ENCODE results near the gene KLHL21.

KLHL21 gene

GRCh38 chr1:6546326-6546725, 56.3 kb downstream of the KLHL21 start:
- DNase-seq (ENCODE audit: low read depth, low spot score), result no peak
- no peaks in the 10 kb centered on the region for H3K9me3 ChIP-seq (ENCODE audit: low read depth, low read length)
- TF ChIP-seq FOXP2 (optimal IDR thresholded peaks at IDR 0.05; ENCODE audit: control extremely low read depth, extremely low read length, insufficient read depth) (no peak), EZH2 (IDR thresholded peaks at IDR 0.05) (no peak), POLR2AphosphoS5 (IDR thresholded peaks at IDR 0.05; ENCODE audit: borderline replicate concordance, low read depth, low read length) (no peak)
- no peak overlapping the region for H3K9ac ChIP-seq (ENCODE audit: insufficient read length)
- H3K4me3 ChIP-seq, result no peak overlapping the region
- peaks cover 75% of the 10 kb centered on the region for H3K36me3 ChIP-seq (ENCODE audit: insufficient read depth, low read length)
- no peak overlapping the region for H3K27ac ChIP-seq

- H3K4me3 ChIP-seq, result no peak overlapping the region
- H3K9me3 ChIP-seq (ENCODE audit: low read depth, low read length), result no peaks in the 10 kb centered on the region
- DNase-seq (ENCODE audit: low read depth, low spot score), result no peak
- H3K36me3 ChIP-seq (ENCODE audit: insufficient read depth, low read length), result peaks cover 71% of the 10 kb centered on the region
- H3K9ac ChIP-seq (ENCODE audit: insufficient read length), result no peak overlapping the region
- no peak overlapping the region for H3K27ac ChIP-seq
- no peak for TF ChIP-seq FOXP2 (optimal IDR thresholded peaks at IDR 0.05; ENCODE audit: control extremely low read depth, extremely low read length, insufficient read depth)
- no peak for TF ChIP-seq POLR2AphosphoS5 (IDR thresholded peaks at IDR 0.05; ENCODE audit: borderline replicate concordance, low read depth, low read length)
- TF ChIP-seq EZH2 (IDR thresholded peaks at IDR 0.05), result no peak
Measured at GRCh38 chr1:6545276-6546112, 57.2 kb downstream of the KLHL21 start.

- Histone ChIP-seq H3K9ac (ENCODE audit: insufficient read length) (no peak overlapping the region), H3K27ac (no peak overlapping the region), H3K36me3 (ENCODE audit: insufficient read depth, low read length) (peaks cover 65% of the 10 kb centered on the region), H3K4me3 (no peak overlapping the region), H3K9me3 (ENCODE audit: low read depth, low read length) (no peaks in the 10 kb centered on the region)
- no peak for TF ChIP-seq FOXP2 (optimal IDR thresholded peaks at IDR 0.05; ENCODE audit: control extremely low read depth, extremely low read length, insufficient read depth)
- no peak for TF ChIP-seq EZH2 (IDR thresholded peaks at IDR 0.05)
- no peak for TF ChIP-seq POLR2AphosphoS5 (IDR thresholded peaks at IDR 0.05; ENCODE audit: borderline replicate concordance, low read depth, low read length)
- DNase-seq (ENCODE audit: low read depth, low spot score), result no peak
Measured at GRCh38 chr1:6544831-6545230, 57.8 kb downstream of the KLHL21 start.
